OCI-LY3 (cell line): Measurements from ENCODE around the gene ELFN1.

ENCODE experiments used
- H2AFZ ChIP-seq: fragments of 200-600, 300-600 bp; shearing (Covaris generic); 2 replicates; pipeline ENCODE4 v1.6.0; 2014; ENCODE audit warnings: antibody characterized with exemption, low read depth, low read length
- H3K27ac ChIP-seq: fragments of 200-600, 300-600 bp; sonication (generic); 2 replicates; pipeline ENCODE4 v1.5.1; 2014; ENCODE audit warnings: mild to moderate bottlenecking, low read length, moderate library complexity, mixed read lengths
- H3K27me3 ChIP-seq: fragments of 200-600, 300-600 bp; sonication (generic); 2 replicates; pipeline ENCODE4 v1.6.1; 2014; ENCODE audit warnings: low read depth, low read length, mixed read lengths
- H3K36me3 ChIP-seq: fragments of 200-600, 300-600 bp; sonication (generic); replicated peaks from 2 replicates; pipeline ENCODE3; 2014; ENCODE audit warnings: low read depth, low read length, mixed read lengths
- H3K4me1 ChIP-seq: fragments of 300-600, 200-600 bp; sonication (generic); 2 replicates; pipeline ENCODE4 v1.6.1; 2014; ENCODE audit warnings: low read length, mixed read lengths
- H3K4me2 ChIP-seq: fragments of 200-600, 300-600 bp; sonication (generic); 2 replicates; pipeline ENCODE4 v1.6.1; 2014; ENCODE audit warnings: low read length, mixed read lengths
- H3K4me3 ChIP-seq: fragments of 300-600, 200-600 bp; sonication (generic); 2 replicates; pipeline ENCODE4 v1.5.1; 2014; ENCODE audit warnings: antibody characterized with exemption, mild to moderate bottlenecking, low read length, moderate library complexity
- H3K79me2 ChIP-seq: fragments of 300-600, 200-600 bp; shearing (Covaris generic); 2 replicates; pipeline ENCODE4 v1.6.1; 2014; ENCODE audit warnings: mild to moderate bottlenecking, low read length, mixed read lengths
- H3K9ac ChIP-seq: fragments of 300-600, 200-600 bp; shearing (Covaris generic); 2 replicates; pipeline ENCODE4 v1.6.0; 2014; ENCODE audit warnings: mild to moderate bottlenecking, low read length, moderate library complexity
- H3K9me3 ChIP-seq: fragments of 200-600, 300-600 bp; shearing (Covaris generic); 2 replicates; pipeline ENCODE4 v1.6.1; 2014; ENCODE audit warnings: low read length, mixed read lengths; ENCODE audit not compliant: insufficient read depth
- H4K20me1 ChIP-seq: fragments of 200-600, 300-600 bp; sonication (generic); 2 replicates; pipeline ENCODE4 v1.6.1; 2016; ENCODE audit warnings: low read length, mixed read lengths; ENCODE audit not compliant: insufficient read depth
- CTCF ChIP-seq: fragments of 200-600, 300-600 bp; sonication (generic); IDR thresholded peaks from 2 replicates; pipeline ENCODE4 v1.5.1; 2014; ENCODE audit warnings: antibody characterized with exemption, low read length, low read depth
- EZH2phosphoT487 ChIP-seq: fragments of 200-600 bp; shearing (Covaris generic); IDR thresholded peaks from 2 replicates; pipeline ENCODE4 v1.6.1; 2018; ENCODE audit warnings: antibody characterized with exemption, mixed run types, low read depth

ELFN1 gene

DNA sequence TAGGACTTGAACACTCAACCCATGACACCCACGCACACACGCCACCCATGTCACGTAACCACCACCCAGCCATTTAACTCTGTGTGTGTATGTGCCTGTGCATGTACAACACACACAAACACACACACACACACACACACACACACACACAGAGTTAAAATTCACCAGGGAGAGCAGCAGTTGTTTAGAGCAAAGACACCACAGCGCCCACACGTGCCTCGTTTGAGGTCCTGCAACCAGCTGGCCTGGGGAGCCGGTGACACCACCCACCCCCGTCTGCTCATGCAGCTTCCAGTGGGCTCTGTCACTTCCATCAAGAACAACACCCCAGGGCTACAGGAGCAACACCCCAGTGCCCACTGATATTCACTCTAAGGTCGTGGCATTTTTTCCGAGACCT, 97.4 kb downstream of the ELFN1 start:
- TF ChIP-seq EZH2phosphoT487 (no peak), CTCF (no peak)
- no peak overlapping the region for H3K4me2 ChIP-seq
- H3K4me3 ChIP-seq, result no peak overlapping the region
- H3K27me3 ChIP-seq, result no peaks in the 10 kb centered on the region
- H3K4me1 ChIP-seq, result no peaks in the 10 kb centered on the region
- H4K20me1 ChIP-seq, result no peaks in the 10 kb centered on the region
- H3K9me3 ChIP-seq, result no peaks in the 10 kb centered on the region
- no peaks in the 10 kb centered on the region for H3K79me2 ChIP-seq
- no peak overlapping the region for H2AFZ ChIP-seq
- no peak overlapping the region for H3K27ac ChIP-seq
- no peak overlapping the region for H3K9ac ChIP-seq
- H3K36me3 ChIP-seq, result no peaks in the 10 kb centered on the region

GRCh38 chr7:1768832-1769231, 98.8 kb downstream of the ELFN1 start:
- H3K36me3 ChIP-seq, result no peaks in the 10 kb centered on the region
- TF ChIP-seq EZH2phosphoT487, result no peak
- no peak for TF ChIP-seq CTCF
- no peak overlapping the region for H3K27ac ChIP-seq
- H3K4me2 ChIP-seq, result no peak overlapping the region
- no peaks in the 10 kb centered on the region for H3K4me1 ChIP-seq
- H3K9ac ChIP-seq, result no peak overlapping the region
- H3K4me3 ChIP-seq, result no peak overlapping the region
- H3K27me3 ChIP-seq, result no peaks in the 10 kb centered on the region
- H4K20me1 ChIP-seq, result no peaks in the 10 kb centered on the region
- no peak overlapping the region for H2AFZ ChIP-seq
- no peaks in the 10 kb centered on the region for H3K79me2 ChIP-seq
- no peaks in the 10 kb centered on the region for H3K9me3 ChIP-seq

GRCh38 chr7:1769286-1770200, 99.5 kb downstream of the ELFN1 start:
- Histone ChIP-seq H3K9ac (no peak overlapping the region), H2AFZ (no peak overlapping the region), H4K20me1 (no peaks in the 10 kb centered on the region), H3K27ac (no peak overlapping the region), H3K4me2 (no peak overlapping the region), H3K9me3 (no peaks in the 10 kb centered on the region), H3K36me3 (no peaks in the 10 kb centered on the region), H3K4me1 (no peaks in the 10 kb centered on the region), H3K79me2 (no peaks in the 10 kb centered on the region), H3K27me3 (no peaks in the 10 kb centered on the region), H3K4me3 (no peak overlapping the region)
- TF ChIP-seq CTCF (no peak), EZH2phosphoT487 (no peak)

DNA sequence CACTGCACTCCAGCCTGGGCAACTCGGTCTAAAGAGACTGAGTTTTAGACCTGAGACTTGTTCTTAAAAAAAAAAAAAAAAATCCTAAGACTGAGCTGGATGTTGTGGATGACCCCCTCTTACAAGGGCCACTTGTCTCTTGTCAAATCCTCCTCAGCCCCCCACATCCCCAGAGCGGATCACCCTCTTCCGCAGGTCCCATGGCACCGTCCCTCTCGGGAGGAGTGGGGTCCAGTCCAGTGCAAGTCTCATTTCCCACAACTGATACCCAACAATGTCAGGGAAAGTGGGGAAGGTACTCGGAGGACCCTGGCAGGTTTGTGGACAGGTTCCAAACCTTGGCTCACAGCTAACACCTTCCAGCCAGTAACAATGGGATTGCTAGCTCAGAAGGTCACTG, 100.3 kb downstream of the ELFN1 start:
- Histone ChIP-seq H3K79me2 (no peaks in the 10 kb centered on the region), H3K9ac (no peak overlapping the region), H3K9me3 (no peaks in the 10 kb centered on the region), H3K36me3 (no peaks in the 10 kb centered on the region), H3K4me1 (no peaks in the 10 kb centered on the region), H4K20me1 (no peaks in the 10 kb centered on the region), H3K27me3 (no peaks in the 10 kb centered on the region), H3K4me2 (no peak overlapping the region), H2AFZ (no peak overlapping the region), H3K4me3 (no peak overlapping the region), H3K27ac (no peak overlapping the region)
- TF ChIP-seq EZH2phosphoT487 (no peak), CTCF (no peak)
